Hepatocyte (in vitro differentiated cells): ENCODE measurements around the gene NINJ1.

Experiments
- EZH2 ChIP-seq: fragments of 200-600 bp; sonication (generic); IDR thresholded peaks from 2 replicates; pipeline ENCODE4 v1.6.1; 2016; ENCODE audit warnings: antibody characterized with exemption, mild to moderate bottlenecking, borderline replicate concordance
- EZH2phosphoT487 ChIP-seq: fragments of 200-600 bp; sonication (generic); IDR thresholded peaks from one replicate; pipeline ENCODE4 v1.6.1; 2018; ENCODE audit warnings: antibody characterized with exemption, mild to moderate bottlenecking, low read depth, moderate library complexity; ENCODE audit not compliant: unreplicated experiment, severe bottlenecking
- TF ChIP-seq, protein P1 (sequence below): fragments of 200-600 bp; sonication (generic); IDR thresholded peaks from 2 replicates; pipeline ENCODE4 v1.5.1; 2016; ENCODE audit warnings: antibody characterized with exemption, mild to moderate bottlenecking; ENCODE audit not compliant: poor library complexity

DNA sequence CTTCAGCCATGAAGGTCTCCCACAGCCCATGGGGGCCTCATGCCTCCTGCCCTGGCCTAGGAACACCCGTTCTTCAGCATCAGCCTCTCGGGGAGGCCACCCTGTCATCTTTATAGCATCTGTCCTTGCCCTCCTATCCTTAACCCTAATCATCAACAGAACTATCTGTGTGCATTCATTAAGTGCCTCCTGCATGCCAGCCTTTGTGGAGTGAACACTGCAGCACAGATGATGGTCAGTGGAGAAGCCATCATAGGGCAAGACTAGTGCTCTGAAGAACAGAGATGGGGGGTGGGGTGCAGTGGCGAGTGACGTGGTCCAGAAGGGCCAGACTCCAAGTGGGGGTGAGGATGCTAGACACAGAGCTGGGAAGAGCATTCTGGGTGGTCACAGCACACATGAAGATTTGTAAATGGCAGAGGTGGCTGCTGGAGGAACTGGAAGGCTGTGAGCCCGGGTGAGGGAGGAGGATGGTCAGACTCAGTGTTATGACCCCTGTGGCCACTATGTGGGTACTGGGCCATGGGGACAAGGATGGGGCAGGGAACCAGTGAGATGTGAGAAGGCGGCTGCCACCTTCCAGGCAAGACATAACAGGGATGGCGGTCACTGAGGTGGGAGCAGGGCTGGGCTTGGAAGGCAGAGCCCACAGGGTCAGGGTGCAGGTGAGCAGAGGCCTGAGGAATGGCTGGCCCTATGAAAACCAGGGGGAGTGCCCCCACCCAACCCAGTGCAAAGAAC lies 41.6 kb downstream of the NINJ1 start:
- TF ChIP-seq EZH2 (no peak), EZH2phosphoT487 (no peak)
- TF ChIP-seq, protein P1, sequence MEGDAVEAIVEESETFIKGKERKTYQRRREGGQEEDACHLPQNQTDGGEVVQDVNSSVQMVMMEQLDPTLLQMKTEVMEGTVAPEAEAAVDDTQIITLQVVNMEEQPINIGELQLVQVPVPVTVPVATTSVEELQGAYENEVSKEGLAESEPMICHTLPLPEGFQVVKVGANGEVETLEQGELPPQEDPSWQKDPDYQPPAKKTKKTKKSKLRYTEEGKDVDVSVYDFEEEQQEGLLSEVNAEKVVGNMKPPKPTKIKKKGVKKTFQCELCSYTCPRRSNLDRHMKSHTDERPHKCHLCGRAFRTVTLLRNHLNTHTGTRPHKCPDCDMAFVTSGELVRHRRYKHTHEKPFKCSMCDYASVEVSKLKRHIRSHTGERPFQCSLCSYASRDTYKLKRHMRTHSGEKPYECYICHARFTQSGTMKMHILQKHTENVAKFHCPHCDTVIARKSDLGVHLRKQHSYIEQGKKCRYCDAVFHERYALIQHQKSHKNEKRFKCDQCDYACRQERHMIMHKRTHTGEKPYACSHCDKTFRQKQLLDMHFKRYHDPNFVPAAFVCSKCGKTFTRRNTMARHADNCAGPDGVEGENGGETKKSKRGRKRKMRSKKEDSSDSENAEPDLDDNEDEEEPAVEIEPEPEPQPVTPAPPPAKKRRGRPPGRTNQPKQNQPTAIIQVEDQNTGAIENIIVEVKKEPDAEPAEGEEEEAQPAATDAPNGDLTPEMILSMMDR = no peak
